Measurements from ENCODE around the gene LGALS3BP.

The LGALS3BP gene

GRCh38 chr17:78999056-78999768 lies 19.5 kb upstream of the LGALS3BP start:
- no peak for DNase-seq

GRCh38 chr17:78998311-78999055 lies 18.8 kb upstream of the LGALS3BP start:
- no peak for DNase-seq

- no peak for DNase-seq
These were observed 18.2 kb upstream of the LGALS3BP start for GRCh38 chr17:78997881-78998280.

- no peak for DNase-seq
These were observed 17.6 kb upstream of the LGALS3BP start for GRCh38 chr17:78997231-78997741.

- no peak for DNase-seq
These were observed 17.1 kb upstream of the LGALS3BP start for GRCh38 chr17:78996781-78997201.

- DNase-seq: no peak
These were observed 16.2 kb upstream of the LGALS3BP start for GRCh38 chr17:78995761-78996451.

GRCh38 chr17:78995022-78995760 lies 15.5 kb upstream of the LGALS3BP start:
- no peak for DNase-seq

- no peak for DNase-seq
These were observed 14.4 kb upstream of the LGALS3BP start for GRCh38 chr17:78993981-78994671.

- DNase-seq: peak; percentile 81
These were observed 13.7 kb upstream of the LGALS3BP start for GRCh38 chr17:78993241-78993956.

- DNase-seq: no peak
These were observed 13.0 kb upstream of the LGALS3BP start for GRCh38 chr17:78992542-78993212.

- DNase-seq: no peak
These were observed 12.3 kb upstream of the LGALS3BP start for GRCh38 chr17:78991906-78992532.

GRCh38 chr17:78991017-78991738 lies 11.5 kb upstream of the LGALS3BP start:
- DNase-seq: no peak

GRCh38 chr17:78990349-78991016 lies 10.8 kb upstream of the LGALS3BP start:
- no peak for DNase-seq

- no peak for DNase-seq
These were observed 8.4 kb upstream of the LGALS3BP start for GRCh38 chr17:78988152-78988551.

GRCh38 chr17:78986649-78987328 lies 7.1 kb upstream of the LGALS3BP start:
- no peak for DNase-seq

GRCh38 chr17:78986048-78986648 lies 6.4 kb upstream of the LGALS3BP start:
- no peak for DNase-seq

GRCh38 chr17:78985395-78985794 lies 5.7 kb upstream of the LGALS3BP start:
- no peak for DNase-seq

All from activated CD8-positive, alpha-beta memory T cell treated with anti-CD3 and anti-CD28 coated beads for 24 hours (primary cell).